Heart right ventricle (tissue), 16 donors: ENCODE measurements around the gene ABR. TPM values are rescaled to one million over a fixed set of nuclear protein-coding genes. Genes with fewer than 3 reads are reported as not detected.
A peak's percentile ranks its signal among the peaks of the same experiment; 100 is the strongest.

Experiments
- ATAC-seq, 8 donors: fragments of 200-7000 bp; cut with Tn5 transposase; one replicate each; pipeline ENCODE4 v1.9.1; 2020; ENCODE audit warnings: mild to moderate bottlenecking in 8 of 8, moderate library complexity in 8 of 8, moderate number of reproducible peaks in 1 of 8
- DNase-seq, 2 donors: peaks; one replicate each; pipeline ENCODE4 v3.0.0-alpha.2; 2020
- H3K27ac ChIP-seq, 10 donors: fragments of 200-600 bp; sonication (generic) in 2 of 10; one replicate each; pipeline versions ENCODE4 v1.5.0 to v1.8.0; 2020 to 2022; ENCODE audit warnings: mild to moderate bottlenecking in 3 of 10
- H3K27me3 ChIP-seq, 7 donors: fragments of 200-600 bp; one replicate each; pipeline ENCODE4 v1.8.0; 2021 to 2022; ENCODE audit warnings: mild to moderate bottlenecking in 2 of 7
- H3K36me3 ChIP-seq, 9 donors: fragments of 200-600 bp; sonication (generic) in 1 of 9; one replicate each; pipeline versions ENCODE4 v1.5.0 to v1.8.0; 2020 to 2022; ENCODE audit warnings: mild to moderate bottlenecking in 2 of 9
- H3K4me1 ChIP-seq, 9 donors: fragments of 200-600 bp; sonication (generic) in 1 of 9; one replicate each; pipeline versions ENCODE4 v1.5.0 to v1.8.0; 2020 to 2022; ENCODE audit warnings: mild to moderate bottlenecking in 4 of 9
- H3K4me3 ChIP-seq, 10 donors: fragments of 200-600 bp; sonication (generic) in 2 of 10; one replicate each; pipeline versions ENCODE4 v1.5.0 to v1.8.0; 2020 to 2022; ENCODE audit warnings: mild to moderate bottlenecking in 7 of 10, moderate library complexity in 2 of 10
- H3K9me3 ChIP-seq, 11 donors: fragments of 200-600 bp in 10 of 11; sonication (generic) in 2 of 11; one replicate each; pipeline versions ENCODE4 v1.5.0 to v1.8.0; 2013 to 2022; ENCODE audit warnings: mild to moderate bottlenecking in 2 of 11, control low read depth in 1 of 11, moderate library complexity in 1 of 11
- WGBS, 2 donors: extraction: QIAGEN DNeasy Blood & Tissue Kit; methylation state at CpG; one replicate each; pipeline ENCODE4 v1.1.7; 2013; ENCODE audit warnings: inconsistent platforms in 1 of 2; 5-methylcytosine and 5-hydroxymethylcytosine counted together
- intact Hi-C, 10 donors: fragments of 100-400 bp; cut with DNase I; formaldehyde crosslinking; loops; one replicate each; pipeline versions ENCODE4 v1.11.1 to v1.14.2; 2022
- polyA plus RNA-seq, 2 donors: library from polyadenylated mRNA; stranded (reverse); fragments of 200-250 nt; gene quantifications; one replicate each; pipeline ENCODE4 v1.2.3, GENCODE V29; 2013
- total RNA-seq, 10 donors: library from RNA; stranded (reverse); fragmentation: NEBNext Ultra II Directional in 3 of 10; extraction: Animal tissue kit (Norgen Biotek cat#: 25700) in 3 of 10; gene quantifications; one replicate each; pipeline versions ENCODE4 v1.2.1 to v1.2.4, GENCODE V29; 2021 to 2023
- TF ChIP-seq, protein P1 (sequence below), 9 donors: fragments of 200-600 bp; sonication (generic) in 2 of 9; IDR thresholded peaks; one replicate each; pipeline versions ENCODE4 v1.5.0 to v1.8.0; 2021 to 2022; ENCODE audit warnings: antibody characterized with exemption in 9 of 9, mild to moderate bottlenecking in 5 of 9, moderate library complexity in 1 of 9
- donor health status: Arrhythmogenic right ventricular cardiomyopathy.
- donor health status: ischemic (EF 13 %, LVEDD 7.1; RV severe dilation, severe dysfunction).
- donor health status: healthy with polysubstance abuse.
- donor health status: DM: no; HTN: yes; CAD: no.
- donor health status: DM: no; HTN: no; CAD: no.
- donor health status: ischemic (EF 25% LVEDD 6.9; RV normal size, moderate dysfunction).
- donor health status: ischemic (EF 25% LVEDD 5.7; RV mildly dilated, moderate dysfunction).
- donor health status: healthy.
- donor health status: DM: yes; HTN: yes; CAD: no.
- donor health status: Ischemic cardiomyopathy.
- donor health status: ischemic (EF 35%, LVEDD 5.7; RV mildly dilated, moderate dysfunction).
- donor health status: nonischemic (EF 11% LVEDD 7.7; RV severe dilation, severe dysfunction).
- donor health status: DM: yes; HTN: yes; CAD: no.
- donor health status: PGD.
- donor health status: ischemic (EF 29% LVEDD 5.4; RV normal size, mild dysfunction).
- donor health status: nonischemic (EF 23%, LVEDD 6.1; RV moderate dilation, normal function).

The ABR gene
- total and polyA plus RNA-seq, 12 donors = 49.1 to 173 (median 143) TPM

- H3K36me3 ChIP-seq = no peaks in the 10 kb centered on the region
- intact Hi-C loops = loop anchor here (1.0 to 10.0 kb wide), 10 partner anchors 42 to 104 kb away; no protein-coding TSS in a partner anchor
- TF ChIP-seq, protein P1, sequence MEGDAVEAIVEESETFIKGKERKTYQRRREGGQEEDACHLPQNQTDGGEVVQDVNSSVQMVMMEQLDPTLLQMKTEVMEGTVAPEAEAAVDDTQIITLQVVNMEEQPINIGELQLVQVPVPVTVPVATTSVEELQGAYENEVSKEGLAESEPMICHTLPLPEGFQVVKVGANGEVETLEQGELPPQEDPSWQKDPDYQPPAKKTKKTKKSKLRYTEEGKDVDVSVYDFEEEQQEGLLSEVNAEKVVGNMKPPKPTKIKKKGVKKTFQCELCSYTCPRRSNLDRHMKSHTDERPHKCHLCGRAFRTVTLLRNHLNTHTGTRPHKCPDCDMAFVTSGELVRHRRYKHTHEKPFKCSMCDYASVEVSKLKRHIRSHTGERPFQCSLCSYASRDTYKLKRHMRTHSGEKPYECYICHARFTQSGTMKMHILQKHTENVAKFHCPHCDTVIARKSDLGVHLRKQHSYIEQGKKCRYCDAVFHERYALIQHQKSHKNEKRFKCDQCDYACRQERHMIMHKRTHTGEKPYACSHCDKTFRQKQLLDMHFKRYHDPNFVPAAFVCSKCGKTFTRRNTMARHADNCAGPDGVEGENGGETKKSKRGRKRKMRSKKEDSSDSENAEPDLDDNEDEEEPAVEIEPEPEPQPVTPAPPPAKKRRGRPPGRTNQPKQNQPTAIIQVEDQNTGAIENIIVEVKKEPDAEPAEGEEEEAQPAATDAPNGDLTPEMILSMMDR (IDR thresholded peaks at IDR 0.05) = no peak
- H3K4me3 ChIP-seq = peak overlapping the region; percentile 49 to 94 (median 81)
- H3K27ac ChIP-seq = peak overlapping the region in 9 of 10 donors; percentile 51 to 84 (median 70)
- H3K27me3 ChIP-seq = peaks cover 0 to 25% (median 0%) of the 10 kb centered on the region in 7 donors
- DNase-seq = no peak
- H3K4me1 ChIP-seq = peaks cover 4 to 53% (median 37%) of the 10 kb centered on the region in 9 donors
- WGBS, 2 donors = 0 to 1% methylated on average over 19 to 28 of the region's 42 CpGs
- ATAC-seq = peak in 4 of 8 donors; percentile 20 to 60 (median 34)
- H3K9me3 ChIP-seq = no peaks in the 10 kb centered on the region
Observed at GRCh38 chr17:979212-979538, 200.6 kb downstream of the ABR start.

- H3K4me1 ChIP-seq = peaks cover 4 to 53% (median 37%) of the 10 kb centered on the region in 9 donors
- no peaks in the 10 kb centered on the region for H3K36me3 ChIP-seq
- H3K27me3 ChIP-seq = peaks cover 0 to 25% (median 0%) of the 10 kb centered on the region in 7 donors
- peak; percentile 41 to 52 for DNase-seq
- WGBS, 2 donors = 3% methylated on average over 56 to 67 of the region's 72 CpGs
- H3K9me3 ChIP-seq = no peaks in the 10 kb centered on the region
- H3K4me3 ChIP-seq = peak overlapping the region; percentile 46 to 94 (median 81)
- TF ChIP-seq, protein P1 (IDR thresholded peaks at IDR 0.05) = no peak
- peak overlapping the region in 8 of 10 donors; percentile 68 to 82 (median 79) for H3K27ac ChIP-seq
- ATAC-seq = peak in 4 of 8 donors; percentile 12 to 20 (median 14)
- intact Hi-C loops = loop anchor here (1.0 to 10.0 kb wide), 11 partner anchors 41 to 184 kb away; no protein-coding TSS in a partner anchor
Observed at GRCh38 chr17:978103-979093, 201.4 kb downstream of the ABR start.

GRCh38 chr17:977166-977565 lies 202.6 kb downstream of the ABR start:
- TF ChIP-seq, protein P1 (IDR thresholded peaks at IDR 0.05) = no peak
- H3K4me1 ChIP-seq = peaks cover 4 to 53% (median 37%) of the 10 kb centered on the region in 9 donors
- no peak for ATAC-seq
- intact Hi-C loops = loop anchor here in 9 of 10 donors (5.0 to 10.0 kb wide), 7 partner anchors 40 to 102 kb away; no protein-coding TSS in a partner anchor
- H3K27me3 ChIP-seq = peaks cover 0 to 25% (median 0%) of the 10 kb centered on the region in 7 donors
- no peaks in the 10 kb centered on the region for H3K9me3 ChIP-seq
- 84 to 91% methylated on average over 6 of the region's 6 CpGs for WGBS, 2 donors
- H3K36me3 ChIP-seq = no peaks in the 10 kb centered on the region
- H3K27ac ChIP-seq = peak overlapping the region in 1 of 10 donors; percentile 80
- DNase-seq = no peak
- peak overlapping the region in 1 of 10 donors; percentile 82 for H3K4me3 ChIP-seq

GRCh38 chr17:976312-976711 lies 203.5 kb downstream of the ABR start:
- H3K4me1 ChIP-seq = peaks cover 4 to 52% (median 37%) of the 10 kb centered on the region in 9 donors

More at GRCh38 chr17:976312-976711, 203.5 kb downstream of the ABR start:
- Histone ChIP-seq H3K27me3 (peaks cover 0 to 25% (median 0%) of the 10 kb centered on the region in 7 donors), H3K36me3 (no peaks in the 10 kb centered on the region), H3K9me3 (no peaks in the 10 kb centered on the region), H3K4me3 (no peak overlapping the region), H3K27ac (no peak overlapping the region)
- DNase-seq = no peak
- WGBS, 2 donors = 69 to 78% methylated on average over 6 of the region's 6 CpGs
- intact Hi-C loops = loop anchor here in 9 of 10 donors (5.0 to 10.0 kb wide), 7 partner anchors 39 to 102 kb away; no protein-coding TSS in a partner anchor
- TF ChIP-seq, protein P1 (IDR thresholded peaks at IDR 0.05) = no peak
- no peak for ATAC-seq
